GM12864 (cell line): ENCODE results near the gene HTRA1.

Experiments used
- DNase-seq: peaks from one replicate; pipeline ENCODE4 v3.0.0-alpha.2; 2011; ENCODE audit warnings: low read depth
- H3K4me3 ChIP-seq: 2 replicates; pipeline ENCODE4 v1.5.1; 2011; ENCODE audit warnings: mild to moderate bottlenecking, low read depth, low read length, control low read depth
- TF ChIP-seq, protein P1 (sequence below): IDR thresholded peaks from 2 replicates; pipeline ENCODE4 v1.5.1; 2011; ENCODE audit warnings: low read depth, mild to moderate bottlenecking, moderate library complexity, low read length, control low read depth, inconsistent platforms; ENCODE audit errors: missing control alignments

Gene HTRA1

DNA sequence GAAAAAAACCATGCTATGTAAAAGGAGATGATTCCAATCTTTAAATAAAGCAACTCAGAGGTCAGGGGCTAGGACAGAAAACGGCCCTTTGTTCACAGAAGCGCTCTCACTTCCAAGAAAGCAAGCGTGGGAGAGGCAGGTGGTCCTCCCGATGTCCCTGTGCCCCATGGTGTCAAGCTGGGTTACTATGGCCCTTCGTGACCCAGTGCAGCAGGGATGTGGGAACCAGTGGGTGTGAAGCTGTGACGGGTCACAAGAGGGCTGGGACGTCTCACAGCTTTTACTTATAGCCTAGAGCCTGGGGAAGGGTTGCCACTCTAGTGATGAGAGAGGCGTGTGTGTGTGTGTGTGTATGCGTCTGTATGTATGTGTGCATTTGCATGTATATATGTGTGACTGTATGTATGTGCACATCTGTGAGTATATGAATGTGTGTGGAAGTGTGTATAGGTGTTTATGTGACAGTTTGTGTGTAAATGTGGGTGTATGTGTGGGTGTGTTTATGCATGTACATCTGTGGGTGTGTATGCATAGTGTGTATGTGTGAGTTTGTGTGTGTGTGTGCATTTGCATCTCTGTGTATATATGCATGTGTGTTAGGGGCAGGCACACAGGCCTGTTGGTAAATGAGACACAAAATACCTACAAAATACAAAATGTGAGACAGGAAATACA lies 25.2 kb downstream of the HTRA1 start:
- no peak for DNase-seq
- TF ChIP-seq, protein P1, sequence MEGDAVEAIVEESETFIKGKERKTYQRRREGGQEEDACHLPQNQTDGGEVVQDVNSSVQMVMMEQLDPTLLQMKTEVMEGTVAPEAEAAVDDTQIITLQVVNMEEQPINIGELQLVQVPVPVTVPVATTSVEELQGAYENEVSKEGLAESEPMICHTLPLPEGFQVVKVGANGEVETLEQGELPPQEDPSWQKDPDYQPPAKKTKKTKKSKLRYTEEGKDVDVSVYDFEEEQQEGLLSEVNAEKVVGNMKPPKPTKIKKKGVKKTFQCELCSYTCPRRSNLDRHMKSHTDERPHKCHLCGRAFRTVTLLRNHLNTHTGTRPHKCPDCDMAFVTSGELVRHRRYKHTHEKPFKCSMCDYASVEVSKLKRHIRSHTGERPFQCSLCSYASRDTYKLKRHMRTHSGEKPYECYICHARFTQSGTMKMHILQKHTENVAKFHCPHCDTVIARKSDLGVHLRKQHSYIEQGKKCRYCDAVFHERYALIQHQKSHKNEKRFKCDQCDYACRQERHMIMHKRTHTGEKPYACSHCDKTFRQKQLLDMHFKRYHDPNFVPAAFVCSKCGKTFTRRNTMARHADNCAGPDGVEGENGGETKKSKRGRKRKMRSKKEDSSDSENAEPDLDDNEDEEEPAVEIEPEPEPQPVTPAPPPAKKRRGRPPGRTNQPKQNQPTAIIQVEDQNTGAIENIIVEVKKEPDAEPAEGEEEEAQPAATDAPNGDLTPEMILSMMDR, result no peak
- H3K4me3 ChIP-seq, result no peak overlapping the region

DNA sequence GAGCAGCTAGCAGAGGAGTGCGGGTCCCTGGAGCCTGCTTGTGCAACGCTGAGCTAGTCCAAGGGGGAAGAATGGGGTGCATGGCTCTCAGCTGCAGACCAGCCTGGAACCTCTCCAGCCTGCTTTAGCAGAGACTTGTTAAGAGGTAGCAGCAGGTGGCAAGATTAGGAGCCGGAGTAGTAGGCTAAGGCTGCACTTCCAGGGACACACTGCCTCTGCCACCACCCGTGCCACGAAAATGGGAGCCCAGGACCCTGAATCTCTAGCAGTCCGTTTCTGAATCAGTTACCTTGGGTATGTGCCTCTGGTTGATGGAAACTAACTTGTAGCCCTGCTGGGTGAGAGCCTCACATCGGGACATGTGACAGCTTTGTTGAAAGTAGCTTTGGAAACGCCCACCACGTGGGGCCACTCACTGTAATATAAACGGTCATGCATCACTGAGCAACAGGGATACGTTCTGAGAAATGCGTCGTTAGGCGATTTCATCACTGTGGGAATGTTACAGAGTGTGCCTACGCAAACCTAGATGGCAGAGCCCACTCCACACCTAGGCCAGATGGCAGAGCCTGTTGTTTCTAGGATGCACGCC lies 25.9 kb downstream of the HTRA1 start:
- no peak for DNase-seq
- no peak overlapping the region for H3K4me3 ChIP-seq
- TF ChIP-seq, protein P1, result no peak

DNA sequence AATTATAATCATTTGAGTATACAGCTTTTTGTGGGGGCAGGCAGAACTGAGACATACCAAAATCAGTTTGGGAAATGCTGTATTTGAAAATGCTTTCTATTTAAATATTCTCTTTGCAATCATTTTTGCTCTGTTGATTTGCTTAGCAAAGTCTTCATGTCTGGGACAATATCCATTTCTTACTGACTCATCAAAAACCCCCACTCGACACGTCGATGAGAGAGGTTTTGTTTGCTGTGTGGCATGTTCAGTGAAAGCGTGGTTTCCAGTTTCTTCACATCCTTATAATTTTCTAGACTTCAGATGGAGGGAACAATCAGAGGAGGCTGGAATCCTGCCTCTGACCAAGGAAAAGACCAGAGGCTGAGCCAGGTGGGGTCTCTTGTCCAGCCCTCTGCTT lies 28.9 kb downstream of the HTRA1 start:
- TF ChIP-seq, protein P1, result no peak
- H3K4me3 ChIP-seq, result no peak overlapping the region
- no peak for DNase-seq

DNA sequence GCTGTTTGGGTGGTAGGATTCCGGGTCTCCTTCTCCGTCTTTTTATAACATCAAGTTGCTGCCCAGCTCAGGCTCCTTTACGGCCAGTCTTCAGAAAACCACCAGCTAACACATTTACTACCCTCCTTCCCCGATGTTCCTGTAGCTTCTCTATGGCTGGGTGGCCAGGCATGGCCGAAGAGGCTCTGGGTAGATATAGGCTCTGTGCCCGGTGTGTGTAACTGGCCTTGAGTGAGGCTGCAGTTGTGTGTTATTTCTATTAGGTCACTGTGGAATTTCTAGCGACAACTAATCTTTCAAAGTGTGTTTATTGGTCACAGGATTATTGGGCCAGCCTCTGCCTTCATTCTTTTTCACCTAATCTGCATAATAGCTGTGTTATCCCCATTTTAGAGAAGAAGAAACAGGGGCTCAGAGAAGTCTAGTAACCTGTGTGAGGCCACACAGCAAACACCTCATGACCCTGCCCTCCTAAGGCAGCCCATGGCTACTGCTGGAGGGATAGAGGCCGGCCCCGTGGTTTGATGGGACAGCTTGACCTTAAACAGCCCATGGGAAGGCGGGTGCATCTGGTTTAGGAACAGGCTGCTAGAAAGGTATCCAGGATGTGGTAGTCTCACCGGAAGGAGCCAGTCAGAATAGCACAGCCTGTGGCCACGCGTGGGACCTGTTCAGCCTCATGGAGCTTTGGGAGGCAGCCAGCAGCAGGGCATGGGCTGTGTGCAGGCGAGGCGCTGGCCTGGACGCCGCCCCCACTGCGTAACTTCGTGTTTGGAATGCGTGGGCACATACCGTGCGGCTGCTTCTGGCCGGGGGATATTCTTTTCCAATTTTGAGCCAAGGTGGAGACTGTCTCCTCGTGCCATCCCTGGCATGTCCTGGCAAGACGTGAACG lies 29.7 kb downstream of the HTRA1 start:
- no peak overlapping the region for H3K4me3 ChIP-seq
- TF ChIP-seq, protein P1, result no peak

DNA sequence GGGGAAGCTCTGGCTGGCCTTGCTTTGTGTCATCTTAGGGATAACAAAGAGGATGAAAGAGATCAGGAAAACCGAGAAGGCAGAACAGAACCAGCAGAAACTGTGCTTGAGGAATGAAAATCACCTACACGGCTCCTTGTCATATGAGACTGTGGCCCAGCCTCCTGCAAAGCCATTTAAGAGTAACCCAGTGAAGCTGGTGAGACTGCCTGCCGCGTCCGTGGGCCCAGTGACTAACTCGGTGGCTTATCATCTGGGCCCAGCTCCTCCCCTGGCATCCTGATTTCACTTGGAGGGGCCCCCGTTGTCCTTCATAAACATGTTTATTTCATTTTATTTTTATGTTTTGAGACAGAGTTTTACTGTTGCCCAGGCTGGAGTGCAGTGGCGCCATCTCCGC lies 30.7 kb downstream of the HTRA1 start:
- no peak for DNase-seq
- H3K4me3 ChIP-seq, result no peak overlapping the region
- TF ChIP-seq, protein P1, result no peak

More for the DNA sequence above, 29.7 kb downstream of the HTRA1 start:
- DNase-seq, result no peak

DNA sequence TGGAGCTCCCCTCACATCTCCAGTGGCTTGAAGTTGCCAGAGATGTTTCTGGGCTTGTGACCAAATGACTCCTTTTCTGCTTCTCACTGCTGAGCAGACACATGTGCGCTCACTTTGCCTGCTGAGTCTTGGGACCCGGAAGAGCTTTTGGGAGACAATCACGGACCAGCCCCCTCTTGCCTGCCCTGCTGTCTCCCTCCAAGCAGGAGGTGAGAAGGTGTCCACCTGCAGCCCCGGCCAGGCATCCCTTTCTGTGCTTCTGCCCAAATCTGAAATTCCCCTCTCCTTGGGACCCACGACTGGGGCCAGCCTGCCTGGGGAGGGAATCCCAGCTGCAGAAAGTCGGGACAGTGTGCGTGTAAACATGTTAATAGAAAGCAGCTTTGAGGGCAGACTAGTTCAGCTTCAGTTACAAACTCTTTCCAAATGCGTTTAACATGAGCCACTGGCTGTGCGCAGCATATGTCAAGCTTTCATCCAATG lies 31.7 kb downstream of the HTRA1 start:
- TF ChIP-seq, protein P1, result no peak
- no peak for DNase-seq
- H3K4me3 ChIP-seq, result no peak overlapping the region
